HepG2 (cell line): ENCODE measurements around the gene MYADML2. TPM values are rescaled to one million over a fixed set of nuclear protein-coding genes. Genes with fewer than 3 reads are reported as not detected.

Experiments used
- ARNTL ChIP-seq: sonication (generic); formaldehyde crosslinking; IDR thresholded peaks from 2 replicates; pipeline ENCODE4 v1.4.0; 2020; ENCODE audit warnings: mild to moderate bottlenecking, missing genetic modification reagents
- CAMTA2 ChIP-seq: sonication (generic); formaldehyde crosslinking; IDR thresholded peaks from 2 replicates; pipeline ENCODE4 v1.4.0; 2020; ENCODE audit warnings: mild to moderate bottlenecking, missing genetic modification reagents, borderline replicate concordance
- EEA1 ChIP-seq: sonication (generic); formaldehyde crosslinking; IDR thresholded peaks from 2 replicates; pipeline ENCODE4 v1.5.1; 2020; ENCODE audit warnings: mild to moderate bottlenecking, missing genetic modification reagents, borderline replicate concordance
- ETV6 ChIP-seq: sonication (generic); formaldehyde crosslinking; conservative IDR thresholded peaks from 2 replicates; pipeline ENCODE4 v1.4.0; 2020; ENCODE audit warnings: missing genetic modification reagents
- FOXP1 ChIP-seq, 2 experiments: fragments of 450-650 bp in 1 of 2; IDR thresholded peaks; 2 replicates each; pipeline ENCODE4 v1.6.1; 2017 to 2018; ENCODE audit warnings: antibody characterized with exemption in 1 of 2
- KLF9 ChIP-seq: IDR thresholded peaks from 2 replicates; pipeline ENCODE4 v1.6.1; 2016; ENCODE audit warnings: low read depth
- MXI1 ChIP-seq: IDR thresholded peaks from 3 replicates; pipeline ENCODE4 v1.6.1; 2012; ENCODE audit warnings: low read depth, low read length, inconsistent platforms, borderline replicate concordance
- RBAK ChIP-seq: sonication (generic); formaldehyde crosslinking; IDR thresholded peaks from 2 replicates; pipeline ENCODE4 v1.5.1; 2020; ENCODE audit warnings: mild to moderate bottlenecking, missing genetic modification reagents
- ZMYM3 ChIP-seq: sonication (generic); formaldehyde crosslinking; IDR thresholded peaks from 2 replicates; pipeline ENCODE4 v1.5.1; 2020; ENCODE audit warnings: mild to moderate bottlenecking, missing genetic modification reagents
- ZNF225 ChIP-seq: sonication (generic); formaldehyde crosslinking; IDR thresholded peaks from 2 replicates; pipeline ENCODE4 v1.4.0; 2020; ENCODE audit warnings: mild to moderate bottlenecking, missing genetic modification reagents
- ZNF430 ChIP-seq: sonication (generic); formaldehyde crosslinking; IDR thresholded peaks from 2 replicates; pipeline ENCODE4 v1.9.0; 2021; ENCODE audit warnings: mild to moderate bottlenecking, missing genetic modification reagents
- ZNF510 ChIP-seq: sonication (generic); formaldehyde crosslinking; IDR thresholded peaks from 2 replicates; pipeline ENCODE4 v1.4.0; 2020; ENCODE audit warnings: low read depth, mild to moderate bottlenecking, missing genetic modification reagents
- ZSCAN21 ChIP-seq: sonication (generic); formaldehyde crosslinking; IDR thresholded peaks from 2 replicates; pipeline ENCODE4 v1.8.0; 2022; ENCODE audit warnings: mild to moderate bottlenecking, missing genetic modification reagents, moderate library complexity, borderline replicate concordance
- polyA plus RNA-seq, 8 experiments: library from polyadenylated mRNA; depleted of rRNA in 3 of 8; stranded (reverse) in 7 of 8; unstranded in 1 of 8; fragments of >200 nt; fragmentation: Illumina TruSeq in 4 of 8; extraction: Trizol in 4 of 8; gene quantifications; 2 replicates each; pipeline versions ENCODE4 v1.2.1 to v1.2.3, GENCODE V29; 2011 to 2016; ENCODE audit warnings: low read depth in 4 of 8, missing spikeins in 1 of 8, mixed read lengths in 1 of 8; ENCODE audit not compliant: insufficient read depth in 1 of 8
- total RNA-seq, 5 experiments: library from RNA; depleted of rRNA; stranded (reverse); fragments of >200 nt; fragmentation: Illumina TruSeq; extraction: Trizol; gene quantifications; 2 replicates each; pipeline ENCODE4 v1.2.3, GENCODE V29; 2016; ENCODE audit warnings: low read depth in 1 of 5
- TF ChIP-seq, protein P1 (sequence below): sonication (generic); formaldehyde crosslinking; IDR thresholded peaks from 2 replicates; pipeline ENCODE4 v1.4.0; 2020; ENCODE audit warnings: missing genetic modification reagents, borderline replicate concordance
- TF ChIP-seq, protein P2 (sequence below): sonication (generic); formaldehyde crosslinking; IDR thresholded peaks from 2 replicates; pipeline ENCODE4 v1.5.0; 2020; ENCODE audit warnings: missing genetic modification reagents
- TF ChIP-seq, protein P3 (sequence below): sonication (generic); formaldehyde crosslinking; IDR thresholded peaks from 2 replicates; pipeline ENCODE4 v1.5.0; 2020; ENCODE audit warnings: missing genetic modification reagents, mild to moderate bottlenecking, borderline replicate concordance
- TF ChIP-seq, protein P4 (sequence below): sonication (generic); formaldehyde crosslinking; IDR thresholded peaks from 2 replicates; pipeline ENCODE4 v1.4.0; 2020; ENCODE audit warnings: missing genetic modification reagents; ENCODE audit errors: not compliant biosample characterization
- TF ChIP-seq, protein P5 (sequence below), 2 experiments: sonication (generic) in 1 of 2; formaldehyde crosslinking in 1 of 2; IDR thresholded peaks; 2 replicates each; pipeline versions ENCODE4 v1.6.1 to v1.9.0; 2014 to 2022; ENCODE audit warnings: antibody characterized with exemption in 1 of 2, borderline replicate concordance in 1 of 2, inconsistent platforms in 1 of 2, low read depth in 1 of 2, missing genetic modification reagents in 1 of 2

The MYADML2 gene
- total and polyA plus RNA-seq, 2 of the 13 experiments (the other 11 are each of a cell fraction or from before 2014, with no cell fraction given), result not detected

DNA sequence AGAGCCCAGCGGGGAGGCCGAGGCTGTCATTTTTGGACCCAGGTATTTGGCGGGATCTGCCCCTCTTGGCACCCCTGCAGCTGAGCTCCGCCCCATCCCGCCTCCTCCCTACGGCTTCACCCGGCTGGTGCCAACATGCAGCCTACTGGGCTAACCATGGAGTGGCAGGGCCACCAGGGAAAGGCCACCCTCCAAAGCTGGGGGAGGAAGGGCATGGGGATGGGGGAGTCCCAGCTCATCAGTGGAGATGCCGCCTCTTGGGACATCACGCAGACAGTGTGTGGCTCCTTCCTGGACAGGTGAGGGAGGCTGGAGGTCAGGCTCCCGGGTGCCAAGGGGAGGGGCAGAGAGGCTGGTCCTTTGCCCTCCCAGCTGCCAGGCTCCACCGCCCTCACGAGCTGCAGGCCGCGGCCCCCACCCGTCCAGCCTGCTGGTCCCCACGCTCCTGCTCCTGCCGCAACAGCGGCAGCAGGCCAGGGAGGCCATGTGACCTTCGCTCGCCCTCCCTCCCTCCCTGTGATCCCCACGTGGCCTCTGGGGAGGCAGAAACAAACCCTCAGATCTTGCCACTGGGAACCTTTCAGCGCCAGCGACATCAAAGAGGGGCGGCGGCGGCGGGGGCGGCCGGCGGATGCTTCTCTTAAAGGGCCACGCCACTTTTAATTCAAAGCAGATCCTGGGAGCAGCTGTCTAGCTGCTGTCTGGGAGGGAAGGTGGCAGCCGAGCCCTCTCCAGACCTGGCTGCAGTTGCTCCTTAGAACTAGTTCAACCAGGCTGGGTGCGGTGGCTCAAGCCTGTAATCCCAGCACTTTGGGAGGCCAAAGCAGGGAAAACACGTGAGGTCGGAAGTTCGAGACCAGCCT, 20.7 kb upstream of the MYADML2 start (continued):
- TF ChIP-seq, protein P1, sequence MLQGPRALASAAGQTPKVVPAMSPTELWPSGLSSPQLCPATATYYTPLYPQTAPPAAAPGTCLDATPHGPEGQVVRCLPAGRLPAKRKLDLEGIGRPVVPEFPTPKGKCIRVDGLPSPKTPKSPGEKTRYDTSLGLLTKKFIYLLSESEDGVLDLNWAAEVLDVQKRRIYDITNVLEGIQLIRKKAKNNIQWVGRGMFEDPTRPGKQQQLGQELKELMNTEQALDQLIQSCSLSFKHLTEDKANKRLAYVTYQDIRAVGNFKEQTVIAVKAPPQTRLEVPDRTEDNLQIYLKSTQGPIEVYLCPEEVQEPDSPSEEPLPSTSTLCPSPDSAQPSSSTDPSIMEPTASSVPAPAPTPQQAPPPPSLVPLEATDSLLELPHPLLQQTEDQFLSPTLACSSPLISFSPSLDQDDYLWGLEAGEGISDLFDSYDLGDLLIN (CRISPR knock-in tag), result peak; percentile 87; the same call in 1 of the 2 replicates
- TF ChIP-seq ETV6 (peak; percentile 55; the same call in 1 of the 2 replicates), ARNTL (CRISPR knock-in tag) (peak; percentile 100), MXI1 (peak; percentile 96), RBAK (CRISPR knock-in tag) (peak; percentile 28; the same call in 1 of the 2 replicates), ZSCAN21 (CRISPR knock-in tag) (peak; percentile 95), ZNF430 (CRISPR knock-in tag) (peak; percentile 99; the same call in 1 of the 2 replicates), ZNF510 (CRISPR knock-in tag) (peak; percentile 93), FOXP1 (IDR thresholded peaks at IDR 0.05) (no peak), FOXP1 (CRISPR knock-in tag; IDR thresholded peaks at IDR 0.05) (peak; percentile 83), EEA1 (CRISPR knock-in tag) (peak; percentile 89; the same call in 1 of the 2 replicates), CAMTA2 (no peak; the same call in 1 of the 2 replicates), ZMYM3 (peak; percentile 97), KLF9 (CRISPR knock-in tag) (0 out of 2 replicates have a peak, but pooled peaks have one; percentile 78), ZNF225 (CRISPR knock-in tag) (no peak; the same call in 1 of the 2 replicates)
- TF ChIP-seq, protein P2, sequence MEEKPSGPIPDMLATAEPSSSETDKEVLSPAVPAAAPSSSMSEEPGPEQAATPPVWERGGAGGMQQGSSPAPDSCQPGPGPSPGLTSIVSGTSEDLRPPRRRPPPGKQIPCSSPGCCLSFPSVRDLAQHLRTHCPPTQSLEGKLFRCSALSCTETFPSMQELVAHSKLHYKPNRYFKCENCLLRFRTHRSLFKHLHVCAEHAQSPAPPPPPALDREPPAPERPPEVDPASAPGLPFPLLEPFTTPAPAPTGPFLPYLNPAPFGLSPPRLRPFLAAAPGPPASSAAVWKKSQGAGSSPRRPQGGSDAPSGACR (CRISPR knock-in tag), result peak; percentile 83
- TF ChIP-seq, protein P3, sequence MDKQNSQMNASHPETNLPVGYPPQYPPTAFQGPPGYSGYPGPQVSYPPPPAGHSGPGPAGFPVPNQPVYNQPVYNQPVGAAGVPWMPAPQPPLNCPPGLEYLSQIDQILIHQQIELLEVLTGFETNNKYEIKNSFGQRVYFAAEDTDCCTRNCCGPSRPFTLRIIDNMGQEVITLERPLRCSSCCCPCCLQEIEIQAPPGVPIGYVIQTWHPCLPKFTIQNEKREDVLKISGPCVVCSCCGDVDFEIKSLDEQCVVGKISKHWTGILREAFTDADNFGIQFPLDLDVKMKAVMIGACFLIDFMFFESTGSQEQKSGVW (CRISPR knock-in tag), result no peak
- TF ChIP-seq, protein P4, sequence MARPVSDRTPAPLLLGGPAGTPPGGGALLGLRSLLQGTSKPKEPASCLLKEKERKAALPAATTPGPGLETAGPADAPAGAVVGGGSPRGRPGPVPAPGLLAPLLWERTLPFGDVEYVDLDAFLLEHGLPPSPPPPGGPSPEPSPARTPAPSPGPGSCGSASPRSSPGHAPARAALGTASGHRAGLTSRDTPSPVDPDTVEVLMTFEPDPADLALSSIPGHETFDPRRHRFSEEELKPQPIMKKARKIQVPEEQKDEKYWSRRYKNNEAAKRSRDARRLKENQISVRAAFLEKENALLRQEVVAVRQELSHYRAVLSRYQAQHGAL, result no peak
- TF ChIP-seq, protein P5, sequence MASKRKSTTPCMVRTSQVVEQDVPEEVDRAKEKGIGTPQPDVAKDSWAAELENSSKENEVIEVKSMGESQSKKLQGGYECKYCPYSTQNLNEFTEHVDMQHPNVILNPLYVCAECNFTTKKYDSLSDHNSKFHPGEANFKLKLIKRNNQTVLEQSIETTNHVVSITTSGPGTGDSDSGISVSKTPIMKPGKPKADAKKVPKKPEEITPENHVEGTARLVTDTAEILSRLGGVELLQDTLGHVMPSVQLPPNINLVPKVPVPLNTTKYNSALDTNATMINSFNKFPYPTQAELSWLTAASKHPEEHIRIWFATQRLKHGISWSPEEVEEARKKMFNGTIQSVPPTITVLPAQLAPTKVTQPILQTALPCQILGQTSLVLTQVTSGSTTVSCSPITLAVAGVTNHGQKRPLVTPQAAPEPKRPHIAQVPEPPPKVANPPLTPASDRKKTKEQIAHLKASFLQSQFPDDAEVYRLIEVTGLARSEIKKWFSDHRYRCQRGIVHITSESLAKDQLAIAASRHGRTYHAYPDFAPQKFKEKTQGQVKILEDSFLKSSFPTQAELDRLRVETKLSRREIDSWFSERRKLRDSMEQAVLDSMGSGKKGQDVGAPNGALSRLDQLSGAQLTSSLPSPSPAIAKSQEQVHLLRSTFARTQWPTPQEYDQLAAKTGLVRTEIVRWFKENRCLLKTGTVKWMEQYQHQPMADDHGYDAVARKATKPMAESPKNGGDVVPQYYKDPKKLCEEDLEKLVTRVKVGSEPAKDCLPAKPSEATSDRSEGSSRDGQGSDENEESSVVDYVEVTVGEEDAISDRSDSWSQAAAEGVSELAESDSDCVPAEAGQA (IDR thresholded peaks at IDR 0.05; ENCODE audit: low read depth), result peak; percentile 52; the same call in 1 of the 2 replicates
- TF ChIP-seq, protein P5 (CRISPR knock-in tag; IDR thresholded peaks at IDR 0.05; ENCODE audit: borderline replicate concordance), result no peak; the same call in 1 of the 2 replicates
